AG08395 (cell line): ENCODE results near the gene PARD3.

ENCODE experiments used
- DNase-seq: peaks from one replicate; pipeline ENCODE4 v3.0.0; 2012; ENCODE audit warnings: mixed read lengths, low spot score

PARD3 gene

GRCh38 chr10:34618611-34619010 lies 196.5 kb downstream of the PARD3 start:
- no peak for DNase-seq

GRCh38 chr10:34615770-34616169 lies 199.3 kb downstream of the PARD3 start:
- no peak for DNase-seq

- DNase-seq, result no peak
Measured at GRCh38 chr10:34613491-34613890, 201.6 kb downstream of the PARD3 start.

- DNase-seq, result no peak
Measured at GRCh38 chr10:34612938-34613337, 202.2 kb downstream of the PARD3 start.

- DNase-seq, result no peak
Measured at GRCh38 chr10:34612446-34612845, 202.7 kb downstream of the PARD3 start.

- no peak for DNase-seq
Measured at GRCh38 chr10:34609287-34609940, 205.7 kb downstream of the PARD3 start.

GRCh38 chr10:34607894-34608293 lies 207.2 kb downstream of the PARD3 start:
- no peak for DNase-seq

- no peak for DNase-seq
Measured at GRCh38 chr10:34606890-34607289, 208.2 kb downstream of the PARD3 start.

- DNase-seq, result no peak
Measured at GRCh38 chr10:34602478-34602877, 212.6 kb downstream of the PARD3 start.

GRCh38 chr10:34601691-34602090 lies 213.4 kb downstream of the PARD3 start:
- no peak for DNase-seq

GRCh38 chr10:34599026-34599795 lies 215.9 kb downstream of the PARD3 start:
- DNase-seq, result no peak

- no peak for DNase-seq
Measured at GRCh38 chr10:34596351-34596750, 218.7 kb downstream of the PARD3 start.

- DNase-seq, result no peak
Measured at GRCh38 chr10:34593930-34594329, 221.2 kb downstream of the PARD3 start.

- DNase-seq, result no peak
Measured at GRCh38 chr10:34593374-34593890, 221.7 kb downstream of the PARD3 start.

GRCh38 chr10:34590793-34591192 lies 224.3 kb downstream of the PARD3 start:
- no peak for DNase-seq

- DNase-seq, result no peak
Measured at GRCh38 chr10:34589275-34589674, 225.8 kb downstream of the PARD3 start.

GRCh38 chr10:34587680-34588019 lies 227.4 kb downstream of the PARD3 start:
- no peak for DNase-seq

- DNase-seq, result peak; percentile 29
Measured at GRCh38 chr10:34587002-34587679, 228.0 kb downstream of the PARD3 start.

GRCh38 chr10:34585422-34586112 lies 229.5 kb downstream of the PARD3 start:
- no peak for DNase-seq

- peak; percentile 68 for DNase-seq
Measured at GRCh38 chr10:34584164-34584563, 230.9 kb downstream of the PARD3 start.

GRCh38 chr10:34581801-34582532 lies 233.1 kb downstream of the PARD3 start:
- DNase-seq, result peak; percentile 37

- DNase-seq, result no peak
Measured at GRCh38 chr10:34580643-34581042, 234.5 kb downstream of the PARD3 start.
